ENCODE data around the gene MRPL33.
"Not testable (repeated sequence)": the region's sequence is repeated elsewhere in the genome, so short reads cannot be mapped to it uniquely, and the experiment has no call there.

Gene MRPL33

GRCh38 chr2:27742571-27742970 is 28.9 kb upstream of the MRPL33 start:
- no peak for DNase-seq

- not testable (repeated sequence) for DNase-seq
These were observed 26.0 kb upstream of the MRPL33 start for GRCh38 chr2:27745494-27745893.

GRCh38 chr2:27746325-27746724 is 25.2 kb upstream of the MRPL33 start:
- no peak for DNase-seq

GRCh38 chr2:27747827-27748352 is 23.6 kb upstream of the MRPL33 start:
- no peak for DNase-seq

- not testable (repeated sequence) for DNase-seq
These were observed 22.5 kb upstream of the MRPL33 start for GRCh38 chr2:27748803-27749554.

- DNase-seq: no peak
These were observed 20.1 kb upstream of the MRPL33 start for GRCh38 chr2:27751377-27751776.

GRCh38 chr2:27752551-27753237 is 18.8 kb upstream of the MRPL33 start:
- DNase-seq: no peak

GRCh38 chr2:27754138-27754588 is 17.4 kb upstream of the MRPL33 start:
- DNase-seq: peak; percentile 90

GRCh38 chr2:27754831-27755230 is 16.7 kb upstream of the MRPL33 start:
- DNase-seq: no peak

GRCh38 chr2:27756091-27756490 is 15.4 kb upstream of the MRPL33 start:
- no peak for DNase-seq

- no peak for DNase-seq
These were observed 14.7 kb upstream of the MRPL33 start for GRCh38 chr2:27756544-27757498.

- DNase-seq: no peak
These were observed 8.3 kb upstream of the MRPL33 start for GRCh38 chr2:27762951-27763906.

GRCh38 chr2:27763907-27764267 is 7.6 kb upstream of the MRPL33 start:
- DNase-seq: no peak

GRCh38 chr2:27764526-27764925 is 7.0 kb upstream of the MRPL33 start:
- DNase-seq: not testable (repeated sequence)

GRCh38 chr2:27765621-27766286 is 5.8 kb upstream of the MRPL33 start:
- peak; percentile 67 for DNase-seq

GRCh38 chr2:27766287-27766661 is 5.2 kb upstream of the MRPL33 start:
- no peak for DNase-seq

- DNase-seq: no peak
These were observed 344 bp upstream of the MRPL33 start for GRCh38 chr2:27771202-27771547.

- DNase-seq: no peak
These were observed 1.3 kb downstream of the MRPL33 start for GRCh38 chr2:27772804-27773203.

- DNase-seq: no peak
These were observed 2.4 kb downstream of the MRPL33 start for GRCh38 chr2:27773959-27774358.

GRCh38 chr2:27776097-27776496 is 4.6 kb downstream of the MRPL33 start:
- DNase-seq: no peak

- no peak for DNase-seq
These were observed 5.2 kb downstream of the MRPL33 start for GRCh38 chr2:27776696-27777095.
